GM15510 (cell line): Measurements from ENCODE around the gene FAM184A.

Source experiments
- POLR2A ChIP-seq: IDR thresholded peaks from 3 replicates; pipeline ENCODE4 v1.6.1; 2011; ENCODE audit warnings: borderline replicate concordance; ENCODE audit not compliant: insufficient read length; ENCODE audit errors: extremely low read depth

The FAM184A gene

GRCh38 chr6:119109654-119110325, 31.3 kb upstream of the FAM184A start:
- TF ChIP-seq POLR2A = no peak

- no peak for TF ChIP-seq POLR2A
Observed at GRCh38 chr6:119108076-119108475, 29.6 kb upstream of the FAM184A start.

- no peak for TF ChIP-seq POLR2A
Observed at GRCh38 chr6:119105282-119105681, 26.8 kb upstream of the FAM184A start.

GRCh38 chr6:119102901-119103300, 24.4 kb upstream of the FAM184A start:
- TF ChIP-seq POLR2A = no peak

GRCh38 chr6:119100115-119100514, 21.7 kb upstream of the FAM184A start:
- TF ChIP-seq POLR2A = no peak

- TF ChIP-seq POLR2A = no peak
Observed at GRCh38 chr6:119096721-119097565, 18.5 kb upstream of the FAM184A start.

GRCh38 chr6:119090256-119090655, 11.8 kb upstream of the FAM184A start:
- TF ChIP-seq POLR2A = no peak

GRCh38 chr6:119084784-119085183, 6.3 kb upstream of the FAM184A start:
- TF ChIP-seq POLR2A = no peak

- TF ChIP-seq POLR2A = no peak
Observed at GRCh38 chr6:119083007-119083406, 4.5 kb upstream of the FAM184A start.

GRCh38 chr6:119079283-119079809, 882 bp upstream of the FAM184A start:
- TF ChIP-seq POLR2A = no peak

- no peak for TF ChIP-seq POLR2A
Observed at GRCh38 chr6:119077643-119078375, 655 bp downstream of the FAM184A start.

GRCh38 chr6:119077391-119077642, 1.1 kb downstream of the FAM184A start:
- no peak for TF ChIP-seq POLR2A

GRCh38 chr6:119076576-119077390, 1.7 kb downstream of the FAM184A start:
- TF ChIP-seq POLR2A = no peak

- no peak for TF ChIP-seq POLR2A
Observed at GRCh38 chr6:119076173-119076572, 2.3 kb downstream of the FAM184A start.
